Brain microvascular endothelial cell (primary cell): ENCODE measurements around the gene DHX38.

Experiments
- DNase-seq: peaks from one replicate; pipeline ENCODE4 v3.0.0-alpha.2; 2020
- H3K27ac ChIP-seq: fragments of 250-450 bp; sonication (Bioruptor Pico); 2 replicates; pipeline ENCODE4 v1.5.1; 2020; ENCODE audit warnings: mild to moderate bottlenecking, moderate library complexity
- H3K27me3 ChIP-seq: fragments of 250-450 bp; sonication (Bioruptor Pico); replicated peaks from 2 replicates; pipeline ENCODE4 v1.5.1; 2020; ENCODE audit warnings: mild to moderate bottlenecking
- H3K36me3 ChIP-seq: fragments of 250-450 bp; sonication (Bioruptor Pico); replicated peaks from 2 replicates; pipeline ENCODE4 v1.5.1; 2020; ENCODE audit warnings: mild to moderate bottlenecking
- H3K4me3 ChIP-seq: 2 replicates; pipeline ENCODE4 v1.5.1; 2011; ENCODE audit warnings: low read depth, mild to moderate bottlenecking, control low read depth, low read length, moderate library complexity
- in situ Hi-C: cut with HindIII; loops from 2 replicates; pipeline ENCODE4 v1.10.0; 2017; ENCODE audit warnings: low sequenced_read_pairs, low pct_ligation_motif_present
- TF ChIP-seq, protein P1 (sequence below): IDR thresholded peaks from 2 replicates; pipeline ENCODE4 v1.5.1; 2011; ENCODE audit warnings: low read depth, mild to moderate bottlenecking, moderate library complexity, low read length, control low read depth, inconsistent platforms; ENCODE audit errors: missing control alignments

The DHX38 gene

DNA sequence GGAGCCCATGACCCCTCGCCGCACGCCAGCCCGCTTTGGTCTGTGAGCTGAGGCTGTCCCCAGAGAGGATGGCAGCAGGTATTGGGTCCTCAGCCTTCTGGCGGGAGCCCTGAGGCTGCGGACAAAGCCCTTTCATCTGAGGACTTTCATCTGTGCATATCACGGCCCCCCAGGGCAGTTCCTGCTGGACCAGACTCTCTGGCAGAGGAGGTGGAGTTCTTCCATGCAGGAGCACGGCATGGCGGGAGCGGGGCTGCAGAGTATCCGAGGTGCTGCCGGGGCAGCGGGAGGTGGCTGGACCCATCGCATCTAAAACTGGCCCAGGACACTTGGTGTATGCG, 18.8 kb downstream of the DHX38 start:
- peaks cover 58% of the 10 kb centered on the region for H3K36me3 ChIP-seq
- in situ Hi-C loops, result no loop called here
- DNase-seq, result no peak
- no peak overlapping the region for H3K4me3 ChIP-seq
- H3K27ac ChIP-seq, result no peak overlapping the region
- H3K27me3 ChIP-seq, result no peaks in the 10 kb centered on the region
- TF ChIP-seq, protein P1, sequence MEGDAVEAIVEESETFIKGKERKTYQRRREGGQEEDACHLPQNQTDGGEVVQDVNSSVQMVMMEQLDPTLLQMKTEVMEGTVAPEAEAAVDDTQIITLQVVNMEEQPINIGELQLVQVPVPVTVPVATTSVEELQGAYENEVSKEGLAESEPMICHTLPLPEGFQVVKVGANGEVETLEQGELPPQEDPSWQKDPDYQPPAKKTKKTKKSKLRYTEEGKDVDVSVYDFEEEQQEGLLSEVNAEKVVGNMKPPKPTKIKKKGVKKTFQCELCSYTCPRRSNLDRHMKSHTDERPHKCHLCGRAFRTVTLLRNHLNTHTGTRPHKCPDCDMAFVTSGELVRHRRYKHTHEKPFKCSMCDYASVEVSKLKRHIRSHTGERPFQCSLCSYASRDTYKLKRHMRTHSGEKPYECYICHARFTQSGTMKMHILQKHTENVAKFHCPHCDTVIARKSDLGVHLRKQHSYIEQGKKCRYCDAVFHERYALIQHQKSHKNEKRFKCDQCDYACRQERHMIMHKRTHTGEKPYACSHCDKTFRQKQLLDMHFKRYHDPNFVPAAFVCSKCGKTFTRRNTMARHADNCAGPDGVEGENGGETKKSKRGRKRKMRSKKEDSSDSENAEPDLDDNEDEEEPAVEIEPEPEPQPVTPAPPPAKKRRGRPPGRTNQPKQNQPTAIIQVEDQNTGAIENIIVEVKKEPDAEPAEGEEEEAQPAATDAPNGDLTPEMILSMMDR, result no peak

- no peaks in the 10 kb centered on the region for H3K27me3 ChIP-seq
- in situ Hi-C loops, result no loop called here
- H3K27ac ChIP-seq, result no peak overlapping the region
- peaks cover 51% of the 10 kb centered on the region for H3K36me3 ChIP-seq
- H3K4me3 ChIP-seq, result no peak overlapping the region
- TF ChIP-seq, protein P1, result no peak
- no peak for DNase-seq
These were observed 19.4 kb downstream of the DHX38 start for GRCh38 chr16:72112906-72113615.

DNA sequence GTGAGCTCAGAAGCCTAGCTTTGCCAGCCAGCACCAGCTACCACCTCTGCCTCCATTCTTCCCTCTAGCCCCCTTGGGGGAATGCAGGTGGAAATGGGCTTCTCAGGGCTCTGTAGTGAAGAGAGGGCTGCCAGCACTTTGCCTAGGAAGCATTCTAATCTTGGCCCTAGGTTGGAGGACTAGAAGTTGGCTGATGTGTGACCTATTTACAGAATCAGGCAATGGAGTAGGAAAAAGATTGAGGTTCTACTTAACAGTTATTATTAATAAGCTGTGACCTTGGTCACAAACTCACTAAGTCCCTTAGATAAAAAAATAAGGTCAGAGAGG, 19.9 kb downstream of the DHX38 start:
- peaks cover 46% of the 10 kb centered on the region for H3K36me3 ChIP-seq

GRCh38 chr16:72120026-72120425, 26.4 kb downstream of the DHX38 start:
- H3K4me3 ChIP-seq, result no peak overlapping the region
- no peak for DNase-seq
- no peaks in the 10 kb centered on the region for H3K27me3 ChIP-seq
- TF ChIP-seq, protein P1, result no peak
- H3K36me3 ChIP-seq, result no peaks in the 10 kb centered on the region
- H3K27ac ChIP-seq, result no peak overlapping the region
- in situ Hi-C loops, result no loop called here

More for the DNA sequence above, 19.9 kb downstream of the DHX38 start:
- H3K27ac ChIP-seq, result no peak overlapping the region
- no peak overlapping the region for H3K4me3 ChIP-seq
- in situ Hi-C loops, result no loop called here
- TF ChIP-seq, protein P1, result no peak
- DNase-seq, result no peak
- no peaks in the 10 kb centered on the region for H3K27me3 ChIP-seq

DNA sequence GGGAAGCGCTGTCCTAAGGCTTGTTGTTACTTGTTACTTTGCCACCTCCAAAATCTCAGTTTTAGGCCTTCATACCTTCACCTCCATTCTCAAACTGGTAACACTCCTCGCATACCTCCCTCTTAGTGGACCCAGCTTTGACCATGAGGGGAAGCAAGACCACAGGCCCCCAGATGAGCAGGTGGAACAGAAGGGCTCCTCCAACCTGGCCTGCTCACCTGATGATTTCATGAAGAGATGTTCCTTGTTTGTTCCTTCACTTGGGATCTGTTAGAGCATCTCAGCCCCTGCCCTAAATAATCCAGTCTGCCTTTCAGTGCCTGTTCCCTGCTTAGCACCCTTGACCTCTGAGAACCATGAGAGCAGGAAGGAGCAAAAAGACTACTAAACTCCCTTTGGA, 28.7 kb downstream of the DHX38 start:
- TF ChIP-seq, protein P1, result no peak
- in situ Hi-C loops, result no loop called here
- Histone ChIP-seq H3K27me3 (no peaks in the 10 kb centered on the region), H3K4me3 (no peak overlapping the region), H3K27ac (no peak overlapping the region), H3K36me3 (no peaks in the 10 kb centered on the region)
- DNase-seq, result no peak

DNA sequence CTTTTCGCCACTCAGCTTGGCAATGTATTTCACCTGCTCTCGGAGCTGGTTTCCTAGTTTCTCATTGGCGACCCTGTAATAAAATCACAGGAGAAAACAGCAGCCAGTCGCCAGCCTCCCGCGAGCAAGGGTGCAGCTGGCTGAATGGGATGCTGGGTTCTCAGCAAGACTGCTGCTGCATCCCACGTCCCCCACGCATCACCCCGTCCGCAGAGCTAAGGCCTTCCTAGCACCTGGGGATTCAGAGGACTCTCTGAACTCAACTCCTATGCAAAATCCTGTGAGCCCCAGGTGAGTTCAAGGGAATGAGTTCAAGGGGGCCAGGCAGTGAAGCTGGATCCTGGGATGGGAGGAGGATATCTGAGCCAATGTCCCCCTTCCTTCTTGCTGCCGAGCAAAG, 29.3 kb downstream of the DHX38 start:
- no peaks in the 10 kb centered on the region for H3K36me3 ChIP-seq
- TF ChIP-seq, protein P1, result no peak
- no peak overlapping the region for H3K4me3 ChIP-seq
- in situ Hi-C loops, result no loop called here
- H3K27me3 ChIP-seq, result no peaks in the 10 kb centered on the region
- DNase-seq, result no peak
- H3K27ac ChIP-seq, result no peak overlapping the region
